GM12874 (cell line): Measurements from ENCODE around the gene STYX.

ENCODE experiments used
- CTCF ChIP-seq: IDR thresholded peaks from 2 replicates; pipeline ENCODE4 v1.5.1; 2011; ENCODE audit warnings: low read depth, mild to moderate bottlenecking, control low read depth, low read length, moderate library complexity; ENCODE audit not compliant: insufficient read depth

Gene STYX

DNA sequence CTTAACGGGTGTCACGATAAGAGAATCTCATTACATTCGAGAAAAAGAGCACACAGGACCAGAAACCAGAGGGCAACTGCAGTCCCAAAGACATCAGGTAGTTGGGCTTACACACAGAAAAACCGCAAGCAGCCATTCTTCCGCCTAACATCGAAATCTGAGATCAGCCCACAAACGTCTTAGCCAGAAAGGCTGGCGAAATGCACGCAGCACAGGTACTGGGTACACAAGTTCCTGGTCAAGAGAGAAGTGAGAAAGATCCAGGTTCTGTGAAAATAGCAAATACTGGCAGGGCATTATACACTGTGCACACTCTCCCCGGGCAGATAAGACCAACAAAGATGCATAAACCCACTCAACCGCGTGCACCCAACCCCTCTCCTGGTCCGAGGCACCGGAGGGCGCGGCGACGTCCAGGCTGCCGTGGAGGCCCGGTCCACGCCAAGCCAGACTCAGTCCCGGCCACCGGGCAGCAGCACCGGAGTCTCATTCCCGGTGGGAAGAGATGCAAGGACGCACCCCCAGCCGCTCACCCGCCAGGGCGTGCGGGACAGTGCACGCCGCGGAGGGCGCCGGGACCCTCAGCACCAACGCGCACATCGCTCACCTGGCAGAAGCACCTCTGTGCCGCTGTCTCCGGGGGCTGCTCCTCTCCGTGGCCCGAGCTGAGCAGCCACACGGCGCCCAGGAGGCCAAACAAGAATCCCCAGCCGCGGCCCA is 35.0 kb upstream of the STYX start:
- TF ChIP-seq CTCF: no peak

DNA sequence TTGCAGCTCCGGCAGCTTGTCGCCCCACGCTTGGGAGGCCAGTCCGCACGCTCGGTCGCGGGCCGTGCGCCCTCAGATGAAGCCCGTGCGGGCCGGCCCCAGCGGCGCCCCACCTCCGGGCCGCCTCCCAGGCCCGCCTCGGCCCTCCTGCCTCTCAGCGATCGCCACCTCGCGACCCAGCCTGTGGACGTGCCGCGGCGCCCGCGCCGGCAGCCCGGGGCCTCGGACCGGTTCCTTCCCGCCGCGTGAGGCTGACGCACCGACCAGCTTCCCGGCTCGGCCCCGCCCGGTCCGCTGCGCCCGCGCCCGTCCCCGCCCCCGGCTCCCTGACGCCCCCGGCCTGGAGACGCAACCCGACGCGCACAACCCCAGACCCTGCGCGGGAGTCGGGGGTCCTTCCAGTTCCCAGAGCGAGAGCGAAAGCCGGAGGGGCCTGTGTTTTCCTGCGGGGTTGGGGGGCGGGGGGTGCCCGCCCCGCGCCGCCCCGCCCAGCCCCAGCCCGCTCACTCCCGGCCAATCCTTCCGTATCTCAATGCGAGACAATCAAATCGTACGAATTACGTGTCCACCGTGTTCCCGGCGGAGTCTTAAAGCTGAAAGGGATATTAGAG is 34.4 kb upstream of the STYX start, which contains the start of gene ERO1A:
TSS of gene ERO1A (minus strand) at position 78 of the 611 bp plus-strand sequence. CDS start at position 1, 77 bp downstream.
- TF ChIP-seq CTCF: no peak

GRCh38 chr14:52700701-52701172 is 29.2 kb upstream of the STYX start:
- TF ChIP-seq CTCF: no peak

DNA sequence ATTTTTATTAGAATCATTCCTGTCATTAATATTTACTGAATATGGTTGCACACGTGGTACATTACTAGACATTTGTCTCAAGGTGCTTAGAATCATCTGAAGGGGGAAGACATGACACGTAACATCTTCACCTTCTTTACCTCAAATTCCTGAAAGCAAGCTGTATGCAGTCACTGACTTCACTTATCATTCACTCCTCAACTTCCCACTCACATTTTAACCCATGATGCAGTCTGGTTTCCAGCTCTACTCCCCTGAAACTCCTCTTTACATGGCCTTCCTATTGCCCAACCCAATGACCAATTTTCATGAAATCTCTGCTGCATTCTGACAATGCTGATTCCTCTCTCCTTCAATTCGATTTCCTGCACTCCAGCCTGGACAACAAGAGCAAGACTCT is 28.7 kb upstream of the STYX start:
- no peak for TF ChIP-seq CTCF

DNA sequence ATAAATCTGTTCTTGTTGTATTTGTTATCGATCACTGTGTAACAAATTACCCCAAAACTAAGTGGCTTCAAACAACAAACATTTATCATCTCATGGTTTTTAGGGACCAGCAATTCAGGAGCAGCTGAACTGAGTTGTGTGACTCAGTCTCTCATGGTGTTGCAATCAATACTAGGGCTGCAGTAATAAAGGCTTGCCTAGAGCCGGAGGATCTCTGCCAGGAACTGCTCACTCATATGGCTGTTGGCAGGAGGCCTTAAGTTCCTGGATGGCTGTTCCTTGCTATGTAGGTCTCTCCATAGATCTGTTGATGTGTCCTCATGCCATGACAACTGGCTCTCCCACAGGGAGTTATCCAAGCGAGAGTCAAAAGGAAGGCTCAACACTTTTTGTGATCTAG is 26.7 kb upstream of the STYX start:
- no peak for TF ChIP-seq CTCF

GRCh38 chr14:52703664-52704063 is 26.3 kb upstream of the STYX start:
- no peak for TF ChIP-seq CTCF

DNA sequence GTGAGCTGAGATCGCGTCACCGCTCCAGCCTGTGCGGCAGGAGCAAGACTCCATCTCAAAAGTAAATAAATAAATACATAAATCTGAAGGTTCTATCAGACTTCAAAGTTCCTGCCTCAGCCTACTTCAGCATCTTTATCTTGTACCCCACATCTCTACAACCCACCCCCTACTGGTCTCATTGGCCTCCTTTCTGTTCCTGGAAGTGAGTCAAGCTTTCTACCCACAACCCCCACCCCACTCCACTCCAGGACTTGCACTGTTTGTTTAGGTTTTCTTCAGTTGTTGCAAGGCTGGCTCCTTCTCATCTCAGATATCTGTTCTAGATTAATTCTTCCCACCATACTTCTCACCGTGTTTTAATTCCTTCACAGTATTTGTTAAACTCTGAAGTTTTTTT is 23.7 kb upstream of the STYX start:
- TF ChIP-seq CTCF: no peak
